H1 (cell line): ENCODE data around the gene SPTBN1. TPM values are rescaled to one million over a fixed set of nuclear protein-coding genes. Genes with fewer than 3 reads are reported as not detected.

Experiments
- CTCF ChIA-PET: fragments of 300-600 bp; sonication (Branson Sonifier 250); formaldehyde crosslinking; loops from one replicate; lab custom pipeline; 2021; ENCODE audit not compliant: partially characterized antibody; lab: Charles Lee
- POLR2A ChIA-PET: fragments of 300-600 bp; sonication (Branson Sonifier 250); formaldehyde crosslinking; loops from one replicate; lab custom pipeline; 2021; ENCODE audit warnings: inconsistent platforms; ENCODE audit not compliant: partially characterized antibody; lab: Charles Lee
- DNase-seq, 2 experiments: peaks; one replicate each; pipeline versions ENCODE4 v3.0.0 to v3.0.0-alpha.2; 2010 to 2022; ENCODE audit warnings: low spot score in 2 of 2, low read depth in 1 of 2, mixed read lengths in 1 of 2
- FAIRE-seq: peaks from 2 replicates; lab custom pipeline; 2011; peaks lifted over from hg19 to GRCh38; lab: Jason Lieb, UNC
- H2AFZ ChIP-seq: 2 replicates; pipeline ENCODE4 v1.8.1; 2012; ENCODE audit warnings: low read length, inconsistent platforms
- H2AK5ac ChIP-seq: 2 replicates; pipeline ENCODE4 v1.6.1; 2013; ENCODE audit warnings: low read depth, low read length
- H2BK120ac ChIP-seq: replicated peaks from 2 replicates; pipeline ENCODE3; 2013; ENCODE audit warnings: low read depth, low read length, inconsistent platforms
- H2BK12ac ChIP-seq: 2 replicates; pipeline ENCODE4 v1.6.1; 2013; ENCODE audit warnings: low read depth, low read length
- H2BK15ac ChIP-seq: 2 replicates; pipeline ENCODE4 v1.6.1; 2013; ENCODE audit warnings: low read length
- H2BK20ac ChIP-seq: 2 replicates; pipeline ENCODE4 v1.6.1; 2013; ENCODE audit warnings: low read length
- H2BK5ac ChIP-seq: 2 replicates; pipeline ENCODE4 v1.6.1; 2013; ENCODE audit warnings: low read depth, low read length
- H3K14ac ChIP-seq: 2 replicates; pipeline ENCODE4 v1.6.1; 2013; ENCODE audit warnings: inconsistent platforms; ENCODE audit not compliant: insufficient read length
- H3K18ac ChIP-seq: 2 replicates; pipeline ENCODE4 v1.6.1; 2013; ENCODE audit warnings: low read length; ENCODE audit errors: extremely low read depth
- H3K23ac ChIP-seq: 2 replicates; pipeline ENCODE4 v1.6.1; 2013; ENCODE audit warnings: inconsistent platforms; ENCODE audit not compliant: insufficient read length
- H3K23me2 ChIP-seq: 2 replicates; pipeline ENCODE4 v1.6.1; 2013; ENCODE audit warnings: low read depth, low read length
- H3K27ac ChIP-seq: 2 replicates; pipeline ENCODE4 v1.6.1; 2011; ENCODE audit warnings: low read depth, low read length, inconsistent platforms
- H3K27me3 ChIP-seq, 4 experiments: replicated peaks in 1 of 4; 1 replicate in 1 of 4; 2 replicates in 3 of 4; pipeline versions ENCODE4 v1.6.1 to v1.8.1; 2011 to 2013; ENCODE audit warnings: low read length in 3 of 4, mild to moderate bottlenecking in 3 of 4, inconsistent platforms in 2 of 4, mixed read lengths in 2 of 4, moderate library complexity in 1 of 4; ENCODE audit not compliant: control insufficient read depth in 3 of 4, insufficient read depth in 3 of 4; ENCODE audit errors: extremely low read depth in 1 of 4
- H3K36me3 ChIP-seq, 4 experiments: 2 replicates each; pipeline versions ENCODE4 v1.6.1 to v1.8.1; 2011 to 2013; ENCODE audit warnings: mild to moderate bottlenecking in 4 of 4, low read length in 3 of 4, moderate library complexity in 2 of 4, control low read depth in 1 of 4, inconsistent platforms in 1 of 4; ENCODE audit not compliant: insufficient read depth in 4 of 4, control insufficient read depth in 2 of 4
- H3K4ac ChIP-seq: replicated peaks from 2 replicates; pipeline ENCODE3; 2013; ENCODE audit warnings: low read length, low read depth, mixed read lengths, inconsistent platforms; ENCODE audit not compliant: insufficient read length
- H3K4me1 ChIP-seq, 4 experiments: replicated peaks in 1 of 4; 1 replicate in 1 of 4; 2 replicates in 3 of 4; pipeline versions ENCODE4 v1.6.1 to v1.8.1; 2011 to 2013; ENCODE audit warnings: low read length in 3 of 4, inconsistent platforms in 2 of 4, mixed read lengths in 1 of 4; ENCODE audit not compliant: insufficient read depth in 4 of 4, control insufficient read depth in 3 of 4
- H3K4me2 ChIP-seq, 2 experiments: 2 replicates each; pipeline versions ENCODE4 v1.6.1 to v1.8.1; 2011 to 2013; ENCODE audit warnings: low read depth in 2 of 2, low read length in 2 of 2, control low read depth in 1 of 2, inconsistent platforms in 1 of 2, mild to moderate bottlenecking in 1 of 2; ENCODE audit not compliant: insufficient read depth in 1 of 2
- H3K4me3 ChIP-seq, 4 experiments: fragments of 200-600, 300-600 bp in 1 of 4; sonication (generic), shearing (Covaris generic), sonication (Bioruptor Twin) in 1 of 4; 2 replicates each; pipeline versions ENCODE4 v1.5.1 to v1.8.1; 2011 to 2016; ENCODE audit warnings: low read length in 4 of 4, low read depth in 3 of 4, control low read depth in 2 of 4, inconsistent platforms in 2 of 4, mild to moderate bottlenecking in 2 of 4, mixed read lengths in 1 of 4, moderate library complexity in 1 of 4; ENCODE audit not compliant: insufficient read depth in 2 of 4; ENCODE audit errors: extremely low read depth in 1 of 4
- H3K56ac ChIP-seq: replicated peaks from 2 replicates; pipeline ENCODE3; 2013; ENCODE audit warnings: low read depth, mild to moderate bottlenecking, mixed read lengths, low read length, inconsistent platforms; ENCODE audit not compliant: insufficient read length
- H3K79me1 ChIP-seq: 2 replicates; pipeline ENCODE4 v1.6.1; 2013; ENCODE audit warnings: low read depth, low read length, control low read depth
- H3K79me2 ChIP-seq, 2 experiments: 2 replicates each; pipeline versions ENCODE4 v1.6.1 to v1.8.1; 2012 to 2013; ENCODE audit warnings: low read length in 2 of 2, mild to moderate bottlenecking in 2 of 2, inconsistent platforms in 1 of 2; ENCODE audit not compliant: insufficient read depth in 2 of 2, control insufficient read depth in 1 of 2
- H3K9ac ChIP-seq, 4 experiments: replicated peaks in 1 of 4; 1 replicate in 1 of 4; 2 replicates in 3 of 4; pipeline versions ENCODE4 v1.6.1 to v1.8.1; 2011 to 2013; ENCODE audit warnings: low read depth in 3 of 4, low read length in 3 of 4, control low read depth in 2 of 4, mild to moderate bottlenecking in 2 of 4, moderate library complexity in 2 of 4, inconsistent platforms in 1 of 4; ENCODE audit errors: extremely low read depth in 1 of 4
- H3K9me3 ChIP-seq, 2 experiments: 2 replicates each; pipeline versions ENCODE4 v1.6.1 to v1.8.1; 2012 to 2013; ENCODE audit warnings: mild to moderate bottlenecking in 2 of 2, moderate library complexity in 2 of 2, control low read depth in 1 of 2, inconsistent platforms in 1 of 2, low read depth in 1 of 2, low read length in 1 of 2, mixed read lengths in 1 of 2; ENCODE audit not compliant: insufficient read depth in 2 of 2
- H4K20me1 ChIP-seq, 2 experiments: replicated peaks in 1 of 2; 2 replicates each; pipeline versions ENCODE3 to v1.8.1; 2011 to 2013; ENCODE audit warnings: inconsistent platforms in 2 of 2, low read length in 2 of 2, mild to moderate bottlenecking in 1 of 2; ENCODE audit not compliant: insufficient read depth in 2 of 2, control insufficient read depth in 1 of 2
- H4K5ac ChIP-seq: 2 replicates; pipeline ENCODE4 v1.6.1; 2013; ENCODE audit warnings: low read length, low read depth, mixed read lengths, inconsistent platforms; ENCODE audit not compliant: insufficient read length
- H4K8ac ChIP-seq: 2 replicates; pipeline ENCODE4 v1.8.0; 2013; ENCODE audit warnings: mild to moderate bottlenecking, moderate library complexity, low read length, inconsistent platforms; ENCODE audit not compliant: insufficient read depth; ENCODE audit errors: extremely low read depth
- H4K91ac ChIP-seq: replicated peaks from 2 replicates; pipeline ENCODE3; 2013; ENCODE audit warnings: low read length, mixed read lengths, inconsistent platforms; ENCODE audit not compliant: insufficient read length
- ASH2L ChIP-seq: fragments of 200-600, 300-600 bp; sonication (generic); IDR thresholded peaks from one replicate; pipeline ENCODE4 v1.7.1; 2017; ENCODE audit warnings: low read length
- BACH1 ChIP-seq: IDR thresholded peaks from 2 replicates; pipeline ENCODE4 v1.6.1; 2012; ENCODE audit warnings: low read length, improper control_type of control experiment
- CBX8 ChIP-seq: fragments of 300-800, 300-1000 bp; sonication (generic); IDR thresholded peaks from 2 replicates; pipeline ENCODE4 v1.7.1; 2016; ENCODE audit warnings: low read depth, low read length, borderline replicate concordance
- MAX ChIP-seq: IDR thresholded peaks from 2 replicates; pipeline ENCODE4 v1.6.1; 2012; ENCODE audit warnings: inconsistent platforms
- WGBS, 2 experiments: shearing (Covaris generic) in 1 of 2; methylation state at CpG; one replicate each; pipeline versions ENCODE4 v1.1.6 to v1.1.7; 2013 to 2015; ENCODE audit warnings: low lambda C conversion rate in 2 of 2, mixed read lengths in 2 of 2, inconsistent platforms in 1 of 2, low coverage in 1 of 2, missing lambda C conversion rate in 1 of 2; ENCODE audit not compliant: insufficient replicate concordance in 2 of 2, insufficient coverage in 1 of 2, insufficient read length in 1 of 2; ENCODE audit errors: extremely low coverage in 1 of 2, missing lambda C conversion rate in 1 of 2; 5-methylcytosine and 5-hydroxymethylcytosine counted together
- polyA plus RNA-seq, 7 experiments: library from polyadenylated mRNA; depleted of rRNA in 3 of 7; stranded (reverse) in 5 of 7; unstranded in 2 of 7; fragments of >200 nt in 5 of 7; fragments of 200-250 nt in 2 of 7; gene quantifications; 1 replicate in 5 of 7; 2 replicates in 1 of 7; 4 replicates in 1 of 7; pipeline versions ENCODE4 v1.2.1 to v1.2.3, GENCODE V29; 2011 to 2013; ENCODE audit warnings: missing spikeins in 2 of 7, mixed read lengths in 2 of 7
- total RNA-seq: library from RNA; stranded (reverse); fragmentation: NEBNext Ultra II Directional; extraction: Animal tissue kit (Norgen Biotek cat#: 25700); gene quantifications from 2 replicates; pipeline ENCODE4 v1.2.1, GENCODE V29; 2021

The SPTBN1 gene
- total and polyA plus RNA-seq, 2 of the 8 experiments (the other 6 are each of a cell fraction or from before 2014, with no cell fraction given), result 31.8 to 180 TPM

GRCh38 chr2:54482715-54483114, 26.6 kb downstream of the SPTBN1 start:
- Histone ChIP-seq H2AK5ac (no peak overlapping the region), H3K36me3 (peaks cover 0 to 3% (median 0%) of the 10 kb centered on the region in 4 experiments; a peak in 1 of 8 replicates), H4K8ac (no peak overlapping the region), H2BK120ac (no peak overlapping the region), H2BK15ac (no peak overlapping the region), H4K20me1 (peaks cover 0 to 2% of the 10 kb centered on the region in 2 experiments), H3K27ac (no peak overlapping the region), H3K4ac (no peak overlapping the region), H3K79me2 (peaks cover 0 to 10% of the 10 kb centered on the region in 2 experiments; a peak in 1 of 4 replicates), H3K23ac (no peak overlapping the region), H2AFZ (no peak overlapping the region), H3K14ac (no peak overlapping the region), H3K56ac (no peak overlapping the region), H3K4me2 (no peak overlapping the region), H3K4me3 (no peak overlapping the region), H3K9ac (no peak overlapping the region), H3K79me1 (no peaks in the 10 kb centered on the region; the same call in 1 of the 2 replicates), H2BK12ac (no peak overlapping the region), H3K18ac (no peak overlapping the region), H4K5ac (no peak overlapping the region), H3K9me3 (peaks cover 0 to 13% of the 10 kb centered on the region in 2 experiments; a peak in 1 of 4 replicates), H2BK20ac (no peak overlapping the region), H3K4me1 (no peaks in the 10 kb centered on the region), H3K27me3 (no peaks in the 10 kb centered on the region), H3K23me2 (no peaks in the 10 kb centered on the region), H2BK5ac (no peak overlapping the region), H4K91ac (no peak overlapping the region)
- 90% methylated on average over 5 of the region's 5 CpGs; no CpG with 5 or more reads in 1 of the 2 experiments for WGBS, 2 experiments
- TF ChIP-seq BACH1, result no peak
- no peak for TF ChIP-seq CBX8
- TF ChIP-seq ASH2L, result no peak
- TF ChIP-seq MAX, result no peak
- POLR2A ChIA-PET, result no interaction called here
- FAIRE-seq (no peak), DNase-seq (no peak)
- CTCF ChIA-PET, result no interaction called here
